GM21825 (cell line): ENCODE measurements around the gene SYS1.

Experiments
- ATAC-seq: cut with Tn5 transposase; IDR thresholded peaks from one replicate; pipeline ENCODE4 v1.9.1; 2021; ENCODE audit warnings: mild to moderate bottlenecking, moderate library complexity; ENCODE audit not compliant: unreplicated experiment

Gene SYS1

GRCh38 chr20:45378191-45378590 is 15.2 kb downstream of the SYS1 start, which contains the start of gene TP53TG5:
TSS of gene TP53TG5 (minus strand) at chr20:45378325. CDS start at chr20:45378236, 89 bp downstream.
- no peak for ATAC-seq

- ATAC-seq: no peak
Measured at GRCh38 chr20:45387274-45387673, 24.3 kb downstream of the SYS1 start.

- no peak for ATAC-seq
Measured at GRCh38 chr20:45390931-45391330, 28.0 kb downstream of the SYS1 start.

- no peak for ATAC-seq
Measured at GRCh38 chr20:45391559-45391958, 28.6 kb downstream of the SYS1 start.

GRCh38 chr20:45392733-45393132 is 29.8 kb downstream of the SYS1 start:
- no peak for ATAC-seq

GRCh38 chr20:45394221-45395113 is 31.5 kb downstream of the SYS1 start:
- no peak for ATAC-seq

GRCh38 chr20:45395114-45395415 is 32.1 kb downstream of the SYS1 start:
- no peak for ATAC-seq

GRCh38 chr20:45399018-45399417 is 36.1 kb downstream of the SYS1 start:
- ATAC-seq: no peak

GRCh38 chr20:45400346-45401031 is 37.5 kb downstream of the SYS1 start:
- ATAC-seq: no peak

- no peak for ATAC-seq
Measured at GRCh38 chr20:45402946-45403345, 40.0 kb downstream of the SYS1 start.

GRCh38 chr20:45404438-45404837 is 41.5 kb downstream of the SYS1 start:
- ATAC-seq: no peak

GRCh38 chr20:45405571-45406259 is 42.8 kb downstream of the SYS1 start:
- no peak for ATAC-seq

- no peak for ATAC-seq
Measured at GRCh38 chr20:45406260-45407066, 43.5 kb downstream of the SYS1 start.

GRCh38 chr20:45407067-45407745 is 44.2 kb downstream of the SYS1 start:
- no peak for ATAC-seq

GRCh38 chr20:45407783-45408645 is 45.1 kb downstream of the SYS1 start, which contains the start of gene DBNDD2:
TSS of gene DBNDD2 (plus strand) at chr20:45408289. CDS start at chr20:45408468, 179 bp downstream.
- ATAC-seq: no peak

GRCh38 chr20:45408646-45409213 is 45.8 kb downstream of the SYS1 start:
- ATAC-seq: no peak

- ATAC-seq: no peak
Measured at GRCh38 chr20:45409521-45410272, 46.7 kb downstream of the SYS1 start.

- no peak for ATAC-seq
Measured at GRCh38 chr20:45410887-45411286, 47.9 kb downstream of the SYS1 start.
